T-helper 2 cell treated with Interferon-gamma antibody and Interleukin-4, amounts not matched to agents 100 ng/mL and 5 ng/mL, for 36 hours (primary cell): ENCODE results near the gene TPRX1. TPM values are rescaled to one million over a fixed set of nuclear protein-coding genes. Genes with fewer than 3 reads are reported as not detected.

ENCODE experiments used
- total RNA-seq: library from RNA; stranded (reverse); gene quantifications from 2 replicates; pipeline ENCODE4 v1.2.3, GENCODE V29; 2022

The TPRX1 gene
- total RNA-seq, 1 donor from 2014 or later, result not detected

Other genes starting within 250 kb of the TPRX1 start
- 0.39 and 0.50 TPM in 2 replicates for gene ZNF541, start 231.4 kb downstream of the TPRX1 start, total RNA-seq
- gene BICRA, start 195.4 kb downstream of the TPRX1 start, total RNA-seq, result 15.8 and 16.6 TPM in 2 replicates
- gene EHD2, start 91.1 kb downstream of the TPRX1 start, total RNA-seq, result 0.11 TPM in 1 of 2 replicates, not detected in the other
- gene NOP53, start 59.0 kb downstream of the TPRX1 start, total RNA-seq, result 286 and 295 TPM in 2 replicates
- 93.5 and 95.1 TPM in 2 replicates for gene SELENOW, start 25.8 kb downstream of the TPRX1 start, total RNA-seq
- gene CRX, start 17.4 kb upstream of the TPRX1 start, total RNA-seq, result not detected in 2 replicates
- gene TPRX2, start 54.7 kb upstream of the TPRX1 start, total RNA-seq, result not detected in 2 replicates
- gene SULT2A1, start 81.8 kb upstream of the TPRX1 start, total RNA-seq, result not detected in 2 replicates
- not detected in 2 replicates for gene BSPH1, start 187.6 kb upstream of the TPRX1 start, total RNA-seq
- not detected in 2 replicates for gene ELSPBP1, start 190.1 kb upstream of the TPRX1 start, total RNA-seq
- gene CABP5, start 239.5 kb upstream of the TPRX1 start, total RNA-seq, result not detected in 2 replicates